DMS 273 (cell line): ENCODE measurements around the gene ADAMTS19.

ENCODE experiments used
- DNase-seq: peaks from one replicate; lab custom pipeline; 2025; ENCODE audit not compliant: unreplicated experiment; lab: John Stamatoyannopoulos, UW

ADAMTS19 gene

DNA sequence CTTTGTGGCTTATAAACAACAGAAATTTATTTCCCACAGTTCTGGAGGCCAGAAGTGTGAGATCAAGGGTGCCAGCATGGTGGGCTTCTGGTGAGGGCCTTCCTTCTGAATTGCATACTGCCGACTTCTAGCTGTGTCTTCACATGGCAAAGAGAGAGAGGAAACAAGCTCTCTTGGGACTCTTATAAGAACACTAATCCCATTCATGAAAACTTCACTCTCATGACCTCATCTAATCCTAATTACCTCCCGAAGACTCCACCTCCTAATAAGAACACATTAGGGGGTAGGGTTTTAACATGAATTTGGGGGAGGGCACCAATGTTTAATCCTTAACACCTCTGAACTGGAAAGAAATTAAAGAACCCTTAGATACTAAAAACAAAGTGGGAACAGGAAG, 211.9 kb downstream of the ADAMTS19 start:
- DNase-seq, result no peak

DNA sequence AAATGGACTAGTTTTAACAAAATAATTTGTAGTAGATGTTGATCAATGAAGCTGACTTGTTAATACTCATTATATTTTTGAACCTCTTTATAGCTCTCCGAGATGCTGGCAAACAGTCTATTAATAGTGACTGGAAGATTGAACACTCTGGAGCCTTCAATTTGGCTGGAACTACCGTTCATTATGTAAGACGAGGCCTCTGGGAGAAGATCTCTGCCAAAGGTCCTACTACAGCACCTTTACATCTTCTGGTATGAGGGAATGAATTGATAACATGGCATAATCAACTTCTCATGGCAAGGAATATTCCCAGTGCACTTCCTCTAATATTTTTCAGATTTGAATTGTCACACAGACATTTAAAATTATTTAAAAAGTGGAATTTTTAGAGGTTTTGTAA, 219.6 kb downstream of the ADAMTS19 start:
- no peak for DNase-seq

DNA sequence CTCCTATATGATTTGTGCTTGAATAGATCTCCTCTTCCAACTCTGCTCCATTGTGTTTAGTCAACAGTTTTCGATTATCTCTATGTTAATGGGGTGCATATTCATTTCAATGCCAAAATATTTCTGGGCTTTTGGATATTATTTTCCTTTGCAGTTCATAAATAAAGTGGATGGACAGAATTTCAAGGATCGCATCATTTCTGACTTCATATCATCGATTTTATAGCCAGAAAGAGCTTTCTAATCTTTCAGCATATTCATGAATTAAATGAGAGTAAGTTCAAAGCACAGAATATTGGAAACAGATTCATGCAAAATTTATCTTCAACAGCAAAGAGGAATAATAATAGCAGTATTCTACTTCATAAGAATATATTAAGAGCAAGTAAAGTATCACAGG, 227.8 kb downstream of the ADAMTS19 start:
- no peak for DNase-seq

DNA sequence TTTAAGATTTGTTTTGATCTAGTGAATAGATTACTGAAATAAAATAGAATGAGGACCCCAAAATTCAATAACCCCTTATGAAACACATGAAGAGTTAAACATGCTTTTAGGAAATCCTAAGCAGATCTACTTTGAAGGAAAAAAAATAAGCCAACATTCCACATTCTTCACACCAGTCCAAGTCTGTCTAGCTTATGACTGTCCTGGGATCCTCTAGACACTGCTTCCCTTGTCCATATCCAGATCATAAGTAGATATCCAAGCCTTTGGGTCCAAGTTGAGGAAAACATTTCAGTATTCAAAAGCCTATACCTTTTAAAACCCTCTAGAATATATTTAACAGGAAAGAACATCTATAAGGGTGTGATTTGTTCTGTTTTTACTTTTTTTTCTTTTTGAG, 228.9 kb downstream of the ADAMTS19 start:
- DNase-seq, result no peak

DNA sequence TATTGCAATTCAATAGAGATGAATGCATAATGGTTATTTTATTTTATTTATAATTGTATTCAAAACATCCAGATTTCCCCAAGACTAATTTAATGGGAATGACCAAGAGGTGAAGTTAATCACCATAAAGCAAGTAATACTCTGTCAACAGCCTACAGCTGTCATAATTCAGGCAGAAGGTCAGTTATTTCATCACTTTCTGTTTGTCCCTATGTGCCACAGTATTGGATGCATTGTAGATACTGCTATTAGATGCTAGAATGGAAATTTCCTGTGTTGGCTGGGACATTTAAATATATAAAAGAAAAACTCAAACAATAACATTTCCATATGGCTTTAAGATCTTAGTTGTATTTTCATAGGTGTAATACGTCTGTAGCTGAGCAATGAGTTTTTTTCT, 231.1 kb downstream of the ADAMTS19 start:
- no peak for DNase-seq

DNA sequence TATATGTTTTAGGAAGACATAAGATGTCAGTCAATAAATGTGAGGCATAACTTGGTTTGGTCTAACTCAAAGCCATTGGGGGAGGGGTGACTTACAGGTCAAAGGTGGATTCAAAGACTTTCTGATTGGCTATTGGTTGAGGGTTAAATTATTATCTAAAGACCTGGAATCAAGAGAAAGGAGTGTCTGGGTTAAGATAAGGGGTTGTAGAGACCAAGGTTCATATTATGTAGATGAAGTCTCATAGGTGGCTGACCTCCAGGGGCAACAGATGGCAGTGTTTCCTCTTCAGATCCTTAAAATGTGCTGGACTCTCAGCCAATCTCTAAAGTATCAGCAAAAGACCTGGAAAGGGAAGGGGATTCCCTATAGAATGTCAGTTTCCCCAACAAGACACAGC, 236.5 kb downstream of the ADAMTS19 start:
- no peak for DNase-seq

DNA sequence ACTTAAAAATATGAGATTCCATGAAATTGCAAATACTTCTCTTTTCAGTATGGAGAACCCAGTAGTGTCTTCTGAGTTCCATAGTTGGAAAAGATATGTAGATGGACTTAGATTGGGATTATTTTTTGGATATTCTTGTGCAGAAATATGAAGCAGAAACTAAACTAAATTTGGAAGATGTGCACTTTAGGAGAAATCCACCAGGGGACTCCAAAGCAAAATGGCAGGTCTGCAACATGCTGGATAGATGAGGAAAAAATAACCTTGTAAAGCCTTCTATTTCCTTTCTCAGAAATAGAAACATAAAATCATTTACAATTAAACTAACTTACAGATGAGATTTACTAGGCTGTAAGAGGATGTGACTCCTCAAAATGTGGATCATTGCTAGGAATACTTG, 238.6 kb downstream of the ADAMTS19 start:
- DNase-seq, result no peak

DNA sequence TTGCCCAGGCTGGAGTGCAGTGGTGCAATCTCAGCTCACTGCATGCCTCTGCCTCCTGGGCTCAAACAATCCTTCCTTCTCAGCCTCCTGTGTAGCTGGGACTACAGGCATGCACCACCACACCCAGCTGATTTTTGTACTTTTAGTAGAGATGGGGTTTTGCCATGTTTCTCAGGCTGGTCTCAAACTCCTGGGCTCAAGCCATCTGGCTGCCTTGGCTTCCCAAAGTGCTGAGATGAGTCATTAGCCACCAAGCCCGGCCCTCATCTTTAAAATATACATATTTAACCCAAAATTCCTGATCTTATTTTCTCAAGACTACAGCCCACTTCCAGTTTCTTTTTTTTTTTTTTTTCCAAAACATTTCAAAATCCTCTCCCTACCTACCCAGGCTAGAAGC, 256.1 kb downstream of the ADAMTS19 start:
- no peak for DNase-seq

DNA sequence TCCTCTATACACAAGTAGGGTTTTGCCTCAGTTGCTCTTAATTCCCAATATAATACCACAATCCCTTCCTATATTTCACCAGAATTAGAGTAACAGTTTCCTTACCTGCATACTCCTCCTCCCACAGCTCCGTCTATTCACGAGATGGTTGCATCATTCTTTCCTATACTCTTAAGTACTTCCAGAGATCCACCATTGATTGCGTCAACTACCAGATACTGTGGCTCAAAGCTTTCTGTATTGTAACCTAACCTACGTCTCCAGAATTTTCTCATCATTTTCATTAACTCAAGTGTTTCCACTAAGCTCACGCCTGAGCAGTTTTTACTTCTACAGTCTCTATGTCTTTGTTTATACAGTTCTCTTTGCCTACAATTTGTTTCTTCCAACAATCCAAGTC, 256.6 kb downstream of the ADAMTS19 start:
- no peak for DNase-seq

DNA sequence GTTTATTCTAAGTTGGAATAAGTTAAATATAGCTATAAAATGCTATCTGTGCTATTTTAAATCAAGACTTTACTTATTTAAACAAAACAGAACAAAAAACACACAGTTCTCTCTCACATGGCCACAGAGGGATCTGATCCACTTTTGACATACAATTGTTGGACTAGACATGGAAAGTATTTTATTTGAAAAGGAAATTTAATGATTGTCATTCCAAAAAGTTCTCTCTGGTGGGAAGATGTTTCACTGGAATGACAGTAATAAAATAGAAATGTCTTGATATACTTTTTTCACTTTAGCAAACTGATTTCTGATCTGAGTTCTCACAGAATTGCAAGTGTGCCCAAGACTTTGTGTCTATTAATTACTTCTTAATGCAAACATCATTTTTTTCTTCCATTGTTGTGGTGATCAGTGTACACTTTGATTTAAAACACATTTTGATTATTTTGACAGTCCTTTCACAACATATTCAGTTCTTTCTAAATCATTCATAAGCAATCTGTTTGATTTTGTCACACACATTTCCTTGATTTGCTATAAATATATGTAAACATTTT, 257.7 kb downstream of the ADAMTS19 start:
- no peak for DNase-seq

DNA sequence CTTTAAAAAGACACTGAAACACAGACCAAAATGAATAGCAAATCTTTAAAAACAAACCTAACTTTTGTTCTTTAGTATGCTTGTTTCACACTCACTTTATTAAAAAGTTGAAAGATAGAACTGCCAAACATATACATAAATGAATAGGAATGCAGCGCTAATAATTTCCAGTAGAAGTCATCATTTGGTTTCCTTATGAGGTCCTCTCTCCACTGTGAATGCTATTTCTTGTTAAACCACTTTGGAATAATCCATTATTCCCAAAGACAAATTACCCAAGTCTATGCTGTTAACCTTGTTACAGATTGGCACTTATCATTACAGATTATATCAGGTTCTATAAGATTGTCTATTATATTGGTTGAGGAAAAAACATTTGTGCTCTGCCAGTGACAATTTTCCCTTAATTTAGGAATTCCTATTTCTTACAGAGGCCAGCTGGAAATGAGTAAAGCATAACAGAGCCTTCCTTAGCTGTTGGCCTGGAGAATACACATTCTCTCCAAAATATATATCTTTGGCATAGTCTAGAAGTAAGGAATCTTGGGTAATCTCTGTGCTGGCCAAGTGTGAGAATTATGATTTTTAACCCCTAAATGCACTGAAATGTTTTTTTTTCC, 258.5 kb downstream of the ADAMTS19 start:
- no peak for DNase-seq

DNA sequence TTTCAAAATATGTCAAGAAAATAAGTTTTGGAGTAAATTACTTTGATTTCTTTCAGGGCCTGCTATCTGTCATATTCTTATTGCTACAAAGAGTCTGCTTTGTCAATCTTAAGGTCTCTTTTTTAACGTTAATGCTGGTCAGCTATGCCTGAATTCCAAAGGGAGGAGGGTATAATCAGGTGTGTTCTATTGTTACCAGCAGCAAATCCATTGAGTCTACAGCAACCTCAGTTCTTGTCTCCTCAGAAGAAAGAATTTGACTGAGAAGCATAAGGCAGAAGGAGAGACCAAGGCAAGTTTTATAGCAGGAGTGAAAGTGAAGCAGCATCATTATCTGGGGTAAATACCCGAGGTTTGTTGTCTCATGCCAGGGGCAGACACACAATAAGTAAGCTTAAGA, 264.1 kb downstream of the ADAMTS19 start:
- no peak for DNase-seq

DNA sequence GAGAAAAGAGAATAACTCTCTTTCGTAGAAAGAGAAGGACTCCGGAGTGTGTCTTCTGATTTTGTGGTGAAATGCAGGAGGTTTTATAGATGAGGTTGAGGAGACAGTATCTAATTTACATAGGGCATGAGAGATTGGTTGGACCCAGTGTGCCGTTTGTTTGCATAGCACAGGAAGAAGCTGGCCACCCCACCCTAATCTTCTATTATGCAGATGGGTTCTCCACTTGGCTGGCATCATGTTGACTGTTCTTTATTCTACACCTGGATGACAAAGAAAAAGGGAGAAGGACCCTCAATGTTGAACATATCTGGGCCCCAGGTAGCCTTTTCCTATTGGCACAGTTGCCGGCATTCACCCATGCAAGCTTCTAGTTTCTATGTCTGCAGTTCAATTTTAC, 264.5 kb downstream of the ADAMTS19 start:
- DNase-seq, result no peak

DNA sequence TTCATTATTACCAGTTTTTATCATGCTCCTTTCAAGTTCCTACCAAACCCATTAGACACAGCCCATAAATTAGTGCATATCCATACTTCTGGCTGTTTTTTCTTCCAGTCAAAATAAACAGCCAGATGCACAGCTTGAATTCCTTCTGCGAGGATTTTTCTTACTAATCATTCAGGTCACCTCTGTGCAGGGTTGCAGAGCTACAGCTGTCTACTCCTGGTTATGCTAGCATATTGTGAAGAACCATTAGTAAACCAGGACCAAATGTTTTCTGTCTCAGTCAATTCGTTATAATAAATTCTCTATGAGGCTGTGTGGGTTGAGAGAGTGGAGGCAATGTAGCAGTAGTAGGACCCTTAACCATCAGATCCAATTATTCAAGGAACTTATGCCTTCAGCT, 279.7 kb downstream of the ADAMTS19 start:
- DNase-seq, result no peak

DNA sequence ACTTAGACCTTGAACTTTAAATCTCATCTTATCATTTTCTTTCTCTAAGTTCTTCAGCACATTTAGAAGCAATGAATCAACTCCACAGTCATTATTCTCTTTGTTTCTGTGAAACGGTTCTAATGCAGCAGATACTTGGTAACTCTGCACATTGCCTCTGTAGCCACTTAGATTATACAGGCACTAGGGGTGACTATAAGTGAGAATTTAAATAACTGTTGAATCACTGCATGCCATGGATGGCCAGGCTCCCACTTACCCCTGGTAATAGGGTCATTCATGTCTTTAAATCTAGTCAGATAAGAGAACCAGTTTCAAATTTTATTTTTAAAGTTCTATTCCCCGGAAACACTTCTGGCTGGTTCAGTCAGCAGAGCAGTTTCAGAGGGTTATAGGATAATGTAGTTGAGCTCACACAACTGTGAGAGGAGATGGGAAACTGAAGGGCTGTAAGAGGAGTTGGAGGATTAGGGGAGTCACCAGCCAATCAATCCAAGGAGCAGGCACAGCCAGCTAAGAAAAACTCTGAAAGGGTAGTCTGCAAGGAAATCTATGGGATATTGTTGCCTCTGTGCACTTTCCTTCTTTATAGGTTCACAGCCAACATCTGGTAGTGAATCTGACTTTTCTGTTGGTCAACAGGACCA, 283.6 kb downstream of the ADAMTS19 start:
- DNase-seq, result no peak

DNA sequence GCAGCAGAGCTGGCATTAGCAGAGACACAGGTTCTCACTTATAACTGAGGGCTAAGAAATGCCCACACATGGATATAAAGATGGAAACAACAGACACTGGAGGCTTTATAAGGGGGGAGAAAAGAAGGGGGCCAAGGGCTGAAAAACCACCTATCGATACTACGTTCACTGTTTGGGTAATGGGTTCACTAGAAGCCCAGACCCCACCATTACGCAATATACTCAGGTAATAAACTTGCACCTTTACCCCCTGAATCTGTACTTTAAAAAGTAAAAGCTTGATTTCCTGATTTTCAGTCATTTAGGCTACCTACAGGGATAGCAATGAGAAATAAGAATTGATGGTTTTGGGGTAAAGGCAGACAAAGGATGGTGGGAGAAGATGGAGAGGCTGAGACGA, 285.9 kb downstream of the ADAMTS19 start:
- DNase-seq, result no peak

DNA sequence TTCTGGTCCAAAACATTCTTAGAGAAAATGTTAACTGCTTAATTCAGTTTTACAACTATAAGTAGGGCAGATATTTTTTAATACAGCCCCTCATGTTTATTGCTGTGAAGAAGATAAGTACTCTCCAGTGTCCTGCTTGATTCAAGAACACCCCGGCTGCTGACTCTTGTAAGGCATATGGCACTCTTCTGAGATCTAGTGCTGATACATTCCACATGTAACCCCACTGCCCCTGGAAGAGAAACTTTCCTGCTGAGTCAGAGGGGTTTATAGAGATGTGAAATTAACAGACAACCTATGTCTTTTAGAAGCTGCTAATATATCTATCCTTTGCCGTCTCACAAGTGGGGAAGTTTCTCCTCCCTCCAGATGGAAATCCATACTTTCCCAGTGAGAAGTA, 286.8 kb downstream of the ADAMTS19 start:
- no peak for DNase-seq

DNA sequence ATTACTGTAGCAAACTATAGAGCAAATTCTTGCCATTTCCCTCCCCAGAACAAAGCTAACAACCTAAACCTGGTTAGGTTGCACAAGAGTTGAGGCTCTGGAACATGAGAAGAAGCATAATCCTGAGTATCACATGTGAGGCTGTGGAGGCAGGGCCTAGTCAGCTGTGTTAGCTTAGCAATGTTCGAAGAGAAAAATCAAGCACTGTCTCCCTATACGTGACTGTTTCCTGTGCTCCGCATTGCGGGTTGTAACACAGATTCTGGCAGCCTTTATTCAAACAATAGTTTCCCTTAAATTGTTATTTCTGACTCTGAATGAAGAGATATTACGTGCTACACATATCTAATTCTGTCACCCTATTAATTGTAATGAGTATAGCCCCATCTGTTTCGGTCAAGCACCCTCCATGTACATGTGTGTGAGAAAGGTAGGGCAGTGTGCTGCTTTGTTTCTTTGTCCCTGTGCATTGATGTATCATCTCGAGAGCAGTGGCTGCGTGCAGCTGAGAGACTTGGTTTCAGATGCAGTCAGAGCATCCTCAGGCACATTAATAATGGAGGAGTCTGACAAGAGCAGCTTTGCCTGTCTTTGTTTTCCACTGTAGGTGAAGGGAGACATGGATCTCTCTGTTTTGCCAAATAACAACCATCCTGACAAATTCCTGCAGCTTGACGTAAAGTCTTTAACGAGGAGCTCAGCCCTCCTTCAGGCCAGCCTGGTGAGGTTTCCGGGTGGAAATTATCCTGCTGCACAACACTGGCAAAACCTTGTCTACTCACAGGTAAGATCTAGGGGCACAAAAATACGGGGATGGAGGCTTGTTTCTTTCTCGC, 287.7 kb downstream of the ADAMTS19 start, which contains the start of gene MINAR2:
TSS of gene MINAR2 (plus strand) at position 523 of the 836 bp plus-strand sequence. CDS start at position 620, 97 bp downstream.
- DNase-seq, result no peak

DNA sequence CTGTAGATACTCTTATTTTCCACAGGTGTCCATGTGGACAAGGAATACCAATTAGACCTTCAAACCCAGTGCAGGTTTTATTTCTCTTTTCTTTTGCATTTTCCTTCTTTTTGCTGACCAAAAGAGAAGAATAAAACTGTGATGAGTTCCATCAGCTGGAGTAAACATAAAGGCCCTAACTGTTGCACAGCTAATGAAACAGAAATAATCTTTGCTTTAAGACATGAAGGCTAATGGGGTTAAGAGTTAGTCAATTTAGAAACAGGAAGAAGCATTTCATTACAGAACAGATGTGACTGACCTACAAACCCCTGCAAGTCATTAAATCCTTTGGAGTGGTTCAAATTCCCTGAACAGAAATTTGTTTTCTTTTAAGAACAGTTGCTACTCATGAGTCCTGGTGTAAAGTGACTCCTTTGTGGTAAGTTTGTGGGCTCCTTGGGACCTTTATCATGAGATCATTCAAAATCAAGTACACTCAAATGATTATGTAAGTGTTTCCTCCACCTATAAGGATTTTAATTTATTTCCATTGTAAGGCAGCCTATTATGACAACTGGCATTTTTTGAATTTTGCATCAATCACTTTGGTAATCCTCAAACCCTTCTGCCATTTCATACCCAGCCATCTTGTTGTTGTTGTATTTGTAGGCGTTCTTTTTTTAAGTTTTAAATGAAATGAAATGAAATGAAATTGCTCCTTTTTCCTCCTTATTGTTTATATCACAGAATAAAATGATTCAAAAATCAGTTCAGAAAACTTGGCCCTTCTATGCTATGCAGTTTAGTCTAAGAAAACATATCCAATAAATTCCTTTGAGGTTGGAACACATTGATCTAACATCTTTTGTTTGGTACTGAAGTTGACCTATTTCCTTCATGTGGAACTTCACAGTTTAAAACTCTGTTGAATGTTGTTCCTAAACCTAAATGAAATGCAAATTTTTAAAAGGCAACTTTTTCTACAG, 289.1 kb downstream of the ADAMTS19 start:
- no peak for DNase-seq

DNA sequence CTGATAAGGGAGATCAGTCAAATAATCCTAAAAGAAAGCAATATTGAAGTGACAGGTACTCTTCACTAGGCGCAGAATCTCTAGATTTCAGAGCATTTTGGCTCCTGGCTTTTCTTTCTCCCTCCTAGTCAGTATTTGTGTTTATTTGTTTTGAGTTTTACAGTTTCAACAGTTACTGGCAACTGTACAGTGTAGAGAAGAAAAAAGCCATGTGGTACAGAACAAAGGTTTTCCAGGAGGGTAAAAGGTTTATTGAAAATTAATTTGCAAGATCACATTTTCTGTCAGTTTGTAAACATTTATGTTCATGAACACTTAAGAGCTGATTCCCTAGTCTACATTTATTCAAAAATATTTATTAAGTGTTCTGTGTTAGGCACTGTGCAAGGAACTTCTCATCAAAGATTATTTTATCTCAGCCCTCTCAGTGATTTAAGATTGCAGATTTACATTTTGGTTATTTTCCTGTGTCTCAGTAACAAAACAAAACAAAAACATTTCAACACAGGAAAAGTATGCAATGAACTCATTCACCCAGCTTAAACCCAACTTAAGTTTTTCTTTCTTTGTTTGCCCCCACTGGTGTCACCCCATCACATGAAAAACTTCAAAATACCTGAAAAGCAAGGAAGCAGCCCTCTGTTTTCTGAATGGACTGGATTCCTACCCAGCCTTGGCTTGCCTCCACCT, 300.7 kb downstream of the ADAMTS19 start:
- DNase-seq, result no peak
